GM12878 (cell line): ENCODE results near the gene PFN4. TPM values are rescaled to one million over a fixed set of nuclear protein-coding genes. Genes with fewer than 3 reads are reported as not detected.

ENCODE experiments used
- ATAC-seq: fragments of 200-7000 bp; cut with Tn5 transposase; 3 replicates; pipeline ENCODE4 v1.9.1; 2020; ENCODE audit warnings: mild to moderate bottlenecking, moderate library complexity
- BruUV-seq: library from RNA; stranded (reverse); fragments of 400-500 nt; replicated peaks from 2 replicates; lab custom pipeline; 2021; lab: Mats Ljungman, UMichigan
- CTCF ChIA-PET: fragments of 300-600 bp; sonication (Branson Sonifier 250); formaldehyde crosslinking; extraction: SDS; loops from one replicate; lab custom pipeline; 2021; ENCODE audit warnings: inconsistent platforms; lab: Yijun Ruan, JAX
- POLR2A ChIA-PET: fragments of 350-600 bp; formaldehyde crosslinking; extraction: SDS; loops from one replicate; lab custom pipeline; 2021; ENCODE audit warnings: inconsistent platforms; lab: Charles Lee
- RAD21 ChIA-PET: fragments of 300-600 bp; sonication (Branson Sonifier 250); formaldehyde crosslinking; loops from one replicate; lab custom pipeline; 2023; ENCODE audit warnings: antibody characterized with exemption; ENCODE audit not compliant: unreplicated experiment; lab: Charles Lee
- SMC1A ChIA-PET: fragments of 300-600 bp; sonication (Branson Sonifier 250); formaldehyde crosslinking; loops from one replicate; lab custom pipeline; 2023; ENCODE audit not compliant: unreplicated experiment, uncharacterized antibody; lab: Charles Lee
- DNase-seq: peaks from one replicate; pipeline ENCODE4 v3.0.0-alpha.2; 2011; ENCODE audit warnings: low read depth, low spot score
- FAIRE-seq: peaks from 3 replicates; lab custom pipeline; 2011; peaks lifted over from hg19 to GRCh38; lab: Jason Lieb, UNC
- H2AFZ ChIP-seq: 2 replicates; pipeline ENCODE4 v1.6.0; 2011; ENCODE audit warnings: low read depth, low read length, control low read depth; ENCODE audit not compliant: control insufficient read depth
- H3K27ac ChIP-seq: 2 replicates; pipeline ENCODE4 v1.5.1; 2011; ENCODE audit warnings: control low read depth; ENCODE audit not compliant: control insufficient read depth, insufficient read depth
- H3K27me3 ChIP-seq, 2 experiments: replicated peaks in 1 of 2; 2 replicates each; pipeline versions ENCODE4 v1.6.0 to v1.6.1; 2011; ENCODE audit warnings: low read length in 1 of 2; ENCODE audit not compliant: control insufficient read depth in 2 of 2, insufficient read depth in 2 of 2
- H3K36me3 ChIP-seq, 2 experiments: 2 replicates each; pipeline ENCODE4 v1.5.1; 2011; ENCODE audit warnings: low read length in 1 of 2; ENCODE audit not compliant: control insufficient read depth in 2 of 2, insufficient read depth in 2 of 2
- H3K4me1 ChIP-seq: 2 replicates; pipeline ENCODE4 v1.6.1; 2011; ENCODE audit warnings: mild to moderate bottlenecking, low read length, moderate library complexity, mixed read lengths; ENCODE audit not compliant: control insufficient read depth, insufficient read depth
- H3K4me2 ChIP-seq: 2 replicates; pipeline ENCODE4 v1.6.0; 2011; ENCODE audit warnings: control low read depth; ENCODE audit not compliant: control insufficient read depth, insufficient read depth
- H3K4me3 ChIP-seq: fragments of 200-600 bp; sonication (generic); 2 replicates; pipeline ENCODE4 v1.5.1; 2016
- H3K79me2 ChIP-seq: 2 replicates; pipeline ENCODE4 v1.6.0; 2011; ENCODE audit warnings: low read length; ENCODE audit not compliant: control insufficient read depth, insufficient read depth
- H3K9ac ChIP-seq: 2 replicates; pipeline ENCODE4 v1.8.0; 2011; ENCODE audit warnings: low read length, control low read depth, mixed read lengths; ENCODE audit not compliant: control insufficient read depth, insufficient read depth
- H3K9me3 ChIP-seq: replicated peaks from 3 replicates; pipeline ENCODE4 v1.5.1; 2011; ENCODE audit warnings: mild to moderate bottlenecking, low read length; ENCODE audit not compliant: control insufficient read depth, insufficient read depth
- H4K20me1 ChIP-seq: 2 replicates; pipeline ENCODE4 v1.6.0; 2011; ENCODE audit not compliant: control insufficient read depth, insufficient read depth
- ASH2L ChIP-seq: fragments of 300-600, 200-600 bp; sonication (generic); IDR thresholded peaks from 2 replicates; pipeline ENCODE4 v1.6.1; 2017; ENCODE audit warnings: low read depth, mild to moderate bottlenecking, borderline replicate concordance
- BRCA1 ChIP-seq: IDR thresholded peaks from 2 replicates; pipeline ENCODE4 v1.6.1; 2011; ENCODE audit warnings: low read depth, low read length, improper control_type of control experiment
- CBX3 ChIP-seq: fragments of 200-600 bp; sonication (generic); IDR thresholded peaks from 2 replicates; pipeline ENCODE4 v1.6.1; 2016; ENCODE audit warnings: low read depth, borderline replicate concordance
- ETV6 ChIP-seq, 2 experiments: fragments of 450-650 bp in 1 of 2; IDR thresholded peaks in 1 of 2; conservative IDR thresholded peaks in 1 of 2; 2 replicates each; pipeline ENCODE4 v1.6.1; 2014; ENCODE audit warnings: antibody characterized with exemption in 1 of 2, borderline replicate concordance in 1 of 2, low read depth in 1 of 2, mild to moderate bottlenecking in 1 of 2, moderate library complexity in 1 of 2
- HSF1 ChIP-seq: fragments of 150-350 bp; IDR thresholded peaks from 2 replicates; pipeline ENCODE4 v1.6.1; 2014; ENCODE audit warnings: mild to moderate bottlenecking, low read depth, low read length
- NFXL1 ChIP-seq: fragments of 450-650 bp; IDR thresholded peaks from 2 replicates; pipeline ENCODE4 v1.6.1; 2017; ENCODE audit warnings: antibody characterized with exemption, mild to moderate bottlenecking, borderline replicate concordance
- SUZ12 ChIP-seq: fragments of 200-600 bp; sonication (generic); IDR thresholded peaks from one replicate; pipeline ENCODE4 v1.6.1; 2018; ENCODE audit warnings: antibody characterized with exemption, mild to moderate bottlenecking; ENCODE audit not compliant: unreplicated experiment
- ZSCAN29 ChIP-seq: fragments of 450-650 bp; IDR thresholded peaks from 2 replicates; pipeline ENCODE4 v1.6.1; 2017; ENCODE audit warnings: mild to moderate bottlenecking, moderate library complexity
- WGBS: methylation state at CpG from one replicate; pipeline ENCODE4 v1.1.6; 2016; ENCODE audit warnings: low lambda C conversion rate; ENCODE audit not compliant: insufficient replicate concordance, insufficient coverage; ENCODE audit errors: missing lambda C conversion rate; 5-methylcytosine and 5-hydroxymethylcytosine counted together
- in situ Hi-C: fragments of 300-500 bp; cut with MboI; formaldehyde crosslinking; loops from 9 replicates; pipeline ENCODE4 v1.14.3; 2018; ENCODE audit warnings: mixed read lengths
- intact Hi-C: fragments of 100-400 bp; cut with micrococcal nuclease; formaldehyde crosslinking; loops from one replicate; pipeline ENCODE4 v1.14.2; 2022; ENCODE audit not compliant: unreplicated experiment
- polyA plus RNA-seq, 11 experiments: library from polyadenylated mRNA; depleted of rRNA in 4 of 11; unstranded in 6 of 11; stranded (reverse) in 5 of 11; fragments of >200 nt; fragmentation: Nextera tagmentation in 4 of 11; fragmentation: Illumina TruSeq in 1 of 11; extraction: Ambion mirVana in 4 of 11; extraction: Trizol in 1 of 11; gene quantifications; 1 replicate in 1 of 11; 2 replicates in 10 of 11; pipeline versions ENCODE4 v1.2.1 to v1.2.3, GENCODE V29; 2011 to 2016; ENCODE audit warnings: inconsistent platforms in 2 of 11, missing spikeins in 2 of 11, low read depth in 1 of 11
- total RNA-seq, 4 experiments: library from RNA; depleted of rRNA in 3 of 4; stranded (reverse); fragments of >200 nt in 3 of 4; fragmentation: Illumina TruSeq in 1 of 4; extraction: Trizol in 1 of 4; gene quantifications; 2 replicates each; pipeline versions ENCODE4 v1.2.1 to v1.2.3, GENCODE V29; 2013 to 2021

PFN4 gene
- total and polyA plus RNA-seq, 10 of the 15 experiments (the other 5 are each of a cell fraction or from before 2014, with no cell fraction given), result 0.12 to 2.1 (median 1.0) TPM

GRCh38 chr2:24162494-24162893, 39.4 kb upstream of the PFN4 start:
- Histone ChIP-seq H3K36me3 (no peaks in the 10 kb centered on the region), H3K4me1 (0 out of 2 replicates have a peak, but pooled peaks cover 4% of the 10 kb centered on the region)
- intact Hi-C loops, result no loop called here
- no peak for ATAC-seq
- TF ChIP-seq BRCA1 (no peak), ASH2L (no peak), SUZ12 (no peak), CBX3 (no peak), ZSCAN29 (no peak), NFXL1 (no peak), HSF1 (no peak), ETV6 (conservative IDR thresholded peaks at IDR 0.05 in 1 of 2, IDR thresholded peaks at IDR 0.05 in 1 of 2; ENCODE audit: borderline replicate concordance in 1 of 2, low read depth in 1 of 2) (no peak)
- TF ChIP-seq, all 136 proteins: peak for 0
- RAD21 ChIA-PET, result interaction anchor here (1.0 kb wide), 1 partner anchor 338 kb away, joined by 3 read pairs; no protein-coding TSS in a partner anchor
- Histone ChIP-seq H3K9me3 (no peaks in the 10 kb centered on the region), H3K27ac (no peak overlapping the region), H4K20me1 (no peaks in the 10 kb centered on the region), H3K27me3 (no peaks in the 10 kb centered on the region), H3K4me3 (no peak overlapping the region), H3K4me2 (no peak overlapping the region), H3K79me2 (no peaks in the 10 kb centered on the region), H2AFZ (no peak overlapping the region), H3K9ac (no peak overlapping the region)
- WGBS, result 100% methylated on average over 1 of the region's 1 CpG
- CTCF ChIA-PET, result interaction anchor here (0.8 to 3.7 kb wide), 7 partner anchors 11 to 338 kb away, joined by 3 to 28 read pairs (median 3); partner anchors contain the start of gene TP53I3
- POLR2A ChIA-PET, result interaction anchor here (0.6 kb wide), 1 partner anchor 235 kb away, joined by 5 read pairs; no protein-coding TSS in a partner anchor
- in situ Hi-C loops, result no loop called here
- FAIRE-seq (no peak), DNase-seq (no peak)
- no TSS peak for BruUV-seq
- SMC1A ChIA-PET, result interaction anchor here (0.8 to 3.3 kb wide), 7 partner anchors 17 to 338 kb away, joined by 3 to 12 read pairs (median 4); partner anchors contain the start of genes FAM228B and TP53I3
